GM20000 (cell line): Measurements from ENCODE around the gene GIT2.

Source experiments
- DNase-seq: peaks from one replicate; pipeline ENCODE4 v3.0.0; 2012; ENCODE audit warnings: low spot score
- CTCF ChIP-seq: IDR thresholded peaks from 2 replicates; pipeline ENCODE4 v1.5.1; 2012; ENCODE audit warnings: mild to moderate bottlenecking, control low read depth; ENCODE audit errors: extremely low read depth, missing control alignments

Gene GIT2

DNA sequence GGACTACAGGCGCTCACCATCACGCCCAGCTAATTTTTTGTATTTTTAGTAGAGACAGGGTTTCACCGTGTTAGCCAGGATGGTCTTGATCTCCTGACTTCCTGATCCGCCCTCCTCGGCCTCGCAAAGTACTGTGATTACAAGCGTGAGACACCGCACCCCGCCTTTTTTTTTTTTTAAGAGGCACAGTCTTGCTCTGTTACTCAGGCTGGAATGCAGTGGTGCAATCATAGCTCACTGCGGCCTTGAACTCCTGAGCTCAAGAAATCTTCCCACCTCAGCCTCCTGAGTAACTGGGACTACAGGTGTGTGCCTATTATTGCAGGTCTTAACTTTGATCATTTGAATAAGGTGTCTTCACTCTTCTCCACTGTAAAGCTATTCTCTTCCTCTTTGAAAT lies 110.6 kb downstream of the GIT2 start:
- no peak for TF ChIP-seq CTCF
- no peak for DNase-seq

- no peak for DNase-seq
- TF ChIP-seq CTCF = no peak
Measured at GRCh38 chr12:109883461-109883860, 112.7 kb downstream of the GIT2 start.

DNA sequence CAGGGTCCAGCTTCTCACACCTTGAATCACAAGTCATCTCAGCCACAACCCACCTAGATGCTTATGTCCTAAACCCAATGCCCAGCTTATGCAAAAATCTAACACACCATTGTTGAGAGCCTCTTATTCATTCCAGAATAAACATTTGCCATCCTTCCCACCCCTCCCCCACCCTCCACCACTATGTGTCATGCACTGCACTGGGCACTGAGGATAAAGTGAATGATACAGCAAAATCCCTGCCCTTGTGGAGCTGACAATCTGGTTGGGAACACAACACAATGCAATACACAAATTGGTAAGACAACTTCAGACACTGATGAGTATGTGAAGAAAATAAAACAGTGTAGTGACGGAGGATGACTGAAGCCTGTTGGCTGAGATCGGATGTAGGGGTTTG lies 114.4 kb downstream of the GIT2 start:
- DNase-seq = no peak
- no peak for TF ChIP-seq CTCF

GRCh38 chr12:109880938-109881337 lies 115.2 kb downstream of the GIT2 start:
- no peak for TF ChIP-seq CTCF
- DNase-seq = no peak

DNA sequence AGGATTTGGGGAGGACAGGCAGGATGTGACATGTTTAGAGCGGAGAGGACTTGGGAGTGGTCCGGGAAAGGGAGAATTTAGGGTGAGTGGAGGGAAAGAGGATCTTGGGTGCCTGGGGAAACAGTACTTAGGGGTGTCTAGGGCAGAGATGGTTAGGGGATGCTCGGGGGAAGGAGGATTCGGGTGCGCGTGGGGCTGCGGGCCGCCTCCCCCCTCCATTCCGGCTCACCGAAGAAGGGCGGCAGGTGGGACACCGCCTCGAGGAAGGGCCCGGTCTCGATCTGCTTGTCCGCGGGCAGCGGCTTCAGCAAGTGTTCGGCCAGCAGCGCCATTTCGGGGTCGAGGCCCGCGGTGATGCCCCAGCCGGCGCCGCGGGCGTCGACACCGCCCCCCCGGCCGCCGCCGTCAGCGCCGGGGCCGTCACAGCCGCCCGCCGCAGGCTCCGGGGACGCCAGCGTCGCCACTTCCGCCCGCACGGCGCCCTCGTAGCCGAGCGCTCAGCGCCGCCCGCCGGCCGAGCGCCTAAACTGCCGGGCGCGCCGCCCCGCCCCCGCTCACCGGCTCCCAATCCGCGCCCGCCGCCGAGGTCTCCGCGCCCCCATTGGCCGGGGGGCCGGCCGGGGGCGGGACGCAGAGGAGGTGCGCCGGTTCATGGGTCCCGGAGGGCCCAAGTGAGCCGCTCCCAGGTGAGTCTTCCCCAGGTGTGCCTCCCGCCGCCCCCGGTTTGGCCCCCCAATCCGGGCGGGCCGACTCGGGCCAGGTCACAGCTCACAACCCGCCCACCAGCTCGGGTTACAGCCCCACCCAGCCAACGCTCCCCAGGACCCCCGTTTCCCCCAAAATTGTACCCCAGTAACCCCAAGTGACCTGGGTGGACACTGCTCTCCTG lies 115.9 kb downstream of the GIT2 start, which contains the start of gene GLTP:
TSS of gene GLTP (minus strand) at position 499 of the 889 bp plus-strand sequence. CDS start at position 332, 167 bp downstream.
- peak; percentile 92 for TF ChIP-seq CTCF
- peak; percentile 98 for DNase-seq
